Right lung (tissue), 5 donors: ENCODE measurements around the gene DOCK10. TPM values are rescaled to one million over a fixed set of nuclear protein-coding genes. Genes with fewer than 3 reads are reported as not detected.
A peak's percentile ranks its signal among the peaks of the same experiment; 100 is the strongest.

Experiments
- DNase-seq, 2 donors: peaks; one replicate each; pipeline ENCODE4 v3.0.0-alpha.2; 2013
- polyA plus RNA-seq, 5 donors: library from polyadenylated mRNA; unstranded; fragments of 120-200 nt; gene quantifications; one replicate each; pipeline versions ENCODE4 v1.2.1 to v1.2.3, GENCODE V29; 2013; ENCODE audit warnings: inconsistent platforms in 1 of 5, low replicate concordance in 1 of 5; ENCODE audit not compliant: insufficient read length in 5 of 5, insufficient read depth in 1 of 5

The DOCK10 gene
- polyA plus RNA-seq, 5 donors, result 39.7 to 44.2 (median 42.8) TPM

DNA sequence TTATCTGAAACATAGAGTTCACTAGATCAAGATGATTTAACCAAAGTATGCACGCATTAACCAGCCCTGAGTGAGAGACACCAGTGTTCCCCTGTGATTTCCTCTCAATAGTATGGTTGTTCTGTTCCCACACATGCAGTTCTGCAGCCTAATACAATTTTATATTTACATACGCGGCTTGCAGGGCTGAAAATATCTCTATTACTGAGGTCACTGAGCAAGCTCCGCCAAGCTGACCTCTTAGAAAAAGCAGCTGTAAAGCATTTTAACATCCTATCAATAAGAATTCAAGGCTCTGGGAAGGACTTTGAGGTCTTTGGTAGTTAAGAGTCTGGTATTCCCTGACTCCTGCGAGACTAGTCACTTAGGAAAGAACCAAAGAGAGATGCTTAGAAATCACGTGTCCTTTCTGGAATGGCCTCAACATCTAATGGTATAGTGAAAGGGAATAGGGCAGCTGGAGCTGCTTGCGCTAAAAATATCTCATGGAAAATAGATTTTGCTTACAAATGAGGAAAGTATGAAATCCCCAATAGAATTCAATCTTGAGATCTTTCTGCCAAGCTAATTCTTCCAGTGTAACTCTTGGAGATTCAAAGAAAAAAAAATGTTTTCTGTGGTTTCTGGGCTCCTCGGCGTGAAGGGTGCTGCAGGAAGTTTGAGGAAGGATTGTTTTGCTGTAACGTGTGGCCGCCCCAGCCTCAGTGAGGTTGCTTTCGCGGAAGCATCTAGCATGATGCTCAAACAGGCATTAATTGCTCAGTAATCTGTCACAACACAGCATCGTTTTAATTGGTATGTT is 59.2 kb downstream of the DOCK10 start:
- peak; percentile 82 to 89 for DNase-seq

- DNase-seq, result peak; percentile 63 to 64
Measured at GRCh38 chr2:224982226-224982625, 60.0 kb downstream of the DOCK10 start.

DNA sequence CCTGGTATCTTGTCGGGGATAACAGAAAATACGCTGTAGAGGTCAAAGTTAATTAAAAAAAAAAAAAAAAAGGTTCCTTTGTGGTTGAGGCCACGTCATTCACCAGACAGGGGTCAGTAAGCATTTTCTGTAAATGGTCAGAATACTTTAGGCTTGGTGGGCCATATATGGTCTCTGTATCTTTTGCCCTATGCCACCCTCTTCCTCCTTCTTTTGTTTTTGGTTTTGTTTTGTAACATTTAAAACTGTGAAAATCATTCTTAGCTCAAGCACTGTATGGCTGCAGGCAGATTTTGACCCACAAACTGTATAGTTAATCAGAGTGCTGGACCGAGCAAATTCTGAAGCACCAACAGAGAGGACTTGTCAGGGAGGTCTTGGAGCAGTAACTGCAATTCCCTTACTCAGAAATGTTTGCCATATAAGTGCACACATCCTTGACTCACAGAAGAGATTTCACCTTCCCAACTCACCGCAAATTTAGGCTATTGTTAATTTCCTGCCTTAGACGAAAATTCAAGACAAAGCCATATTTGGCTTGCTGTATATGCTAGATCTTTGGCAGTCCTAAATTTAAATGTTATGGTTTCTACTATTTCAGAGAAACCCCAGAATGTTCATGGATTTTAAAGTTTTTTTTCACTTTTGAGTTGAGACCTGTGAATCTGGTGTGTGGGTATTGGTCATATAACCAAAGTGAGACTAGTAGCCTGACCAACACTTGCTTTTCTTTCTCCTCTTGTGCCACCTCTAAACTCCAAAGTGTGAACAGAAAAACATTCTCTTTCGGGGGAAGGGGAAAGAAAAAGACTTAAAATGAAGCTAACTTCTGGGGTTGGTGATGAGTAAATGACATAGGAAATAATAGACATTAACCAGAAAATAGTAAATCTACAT is 65.4 kb downstream of the DOCK10 start:
- DNase-seq, result no peak

- DNase-seq, result no peak
Measured at GRCh38 chr2:224975761-224976160, 66.5 kb downstream of the DOCK10 start.

DNA sequence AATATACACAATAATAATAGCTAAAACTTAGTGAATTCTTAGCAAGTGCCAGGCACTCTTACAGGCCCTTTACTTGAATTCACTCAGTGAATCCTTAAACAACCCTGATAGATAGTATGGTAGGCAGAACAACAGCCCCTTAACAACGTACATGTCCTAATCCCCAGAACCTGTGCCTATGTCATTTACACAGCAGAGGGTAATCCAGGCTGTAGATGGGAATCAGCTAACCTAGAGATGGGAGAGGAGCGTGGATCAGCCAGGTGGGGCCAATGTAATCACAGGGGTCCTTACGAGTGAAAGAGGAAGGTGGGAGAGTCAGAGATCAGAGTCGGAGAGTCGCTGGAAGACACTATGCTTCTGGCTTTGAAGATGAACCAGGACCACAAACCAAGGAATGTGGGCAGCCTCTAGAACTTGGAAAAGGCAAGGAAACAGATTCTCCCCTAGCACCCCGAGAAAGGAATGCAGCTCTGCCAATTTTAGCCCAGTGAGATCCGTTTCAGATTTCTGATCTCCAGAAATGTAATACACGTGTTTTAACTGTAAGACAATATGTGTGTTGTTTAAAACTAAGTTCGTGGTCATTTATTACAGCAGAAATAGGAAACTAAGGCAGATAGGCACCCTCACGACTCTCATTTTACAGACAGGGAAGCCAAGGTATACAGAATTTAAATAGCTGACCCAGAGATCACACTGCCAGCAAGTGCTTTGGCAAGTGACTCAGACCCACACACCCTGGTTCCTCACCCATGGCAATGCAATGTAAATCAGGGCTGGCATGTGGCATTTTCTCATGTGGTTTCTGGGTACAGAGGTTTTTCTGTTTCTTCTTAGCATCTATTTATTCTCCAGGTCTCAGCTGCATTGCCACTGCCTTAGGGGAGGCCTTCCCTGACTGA is 68.9 kb downstream of the DOCK10 start:
- no peak for DNase-seq

- no peak for DNase-seq
Measured at GRCh38 chr2:224971214-224971613, 71.1 kb downstream of the DOCK10 start.

- DNase-seq, result no peak
Measured at GRCh38 chr2:224970311-224970710, 72.0 kb downstream of the DOCK10 start.

GRCh38 chr2:224969633-224970260 is 72.5 kb downstream of the DOCK10 start:
- DNase-seq, result no peak

DNA sequence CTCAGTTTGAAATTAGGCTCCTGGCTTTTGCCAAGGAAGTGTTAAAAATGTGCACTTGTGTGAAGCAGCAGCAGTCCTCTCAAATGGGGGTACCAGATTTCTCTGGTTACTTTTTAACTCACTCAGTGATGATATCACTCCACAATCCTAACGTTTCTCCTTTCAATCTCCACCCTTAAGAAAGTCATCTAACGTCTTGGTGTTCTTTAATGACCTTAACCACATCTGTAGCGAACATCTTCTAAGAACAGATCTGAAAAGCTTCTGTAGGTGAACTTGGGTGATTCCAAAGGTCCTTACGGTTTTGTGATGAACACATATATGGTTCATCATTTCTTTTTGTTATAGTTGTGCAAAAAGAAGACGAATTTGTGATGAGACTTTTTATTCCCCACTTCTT is 73.2 kb downstream of the DOCK10 start:
- no peak for DNase-seq

- DNase-seq, result no peak
Measured at GRCh38 chr2:224968051-224968450, 74.2 kb downstream of the DOCK10 start.

- DNase-seq, result no peak
Measured at GRCh38 chr2:224966613-224967012, 75.7 kb downstream of the DOCK10 start.

DNA sequence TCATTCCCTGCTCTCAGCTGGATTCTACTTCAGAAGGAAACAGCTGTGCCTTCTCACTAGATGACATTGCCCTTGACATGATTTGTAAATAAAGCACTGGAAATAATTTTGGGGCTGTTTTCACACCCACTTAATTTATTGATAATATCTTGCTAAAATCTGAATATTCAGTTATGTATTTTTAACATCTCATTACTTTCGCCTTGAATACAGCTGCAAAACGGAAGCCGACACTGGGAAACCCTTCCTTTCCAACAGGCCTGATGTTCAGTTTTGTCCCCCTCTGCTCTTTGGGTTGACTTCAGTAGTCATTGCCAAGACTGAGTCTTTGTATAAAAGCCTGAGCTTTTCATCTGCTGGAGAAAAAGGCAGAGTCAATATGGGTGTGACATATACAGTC is 82.7 kb downstream of the DOCK10 start:
- DNase-seq, result peak; percentile 86

DNA sequence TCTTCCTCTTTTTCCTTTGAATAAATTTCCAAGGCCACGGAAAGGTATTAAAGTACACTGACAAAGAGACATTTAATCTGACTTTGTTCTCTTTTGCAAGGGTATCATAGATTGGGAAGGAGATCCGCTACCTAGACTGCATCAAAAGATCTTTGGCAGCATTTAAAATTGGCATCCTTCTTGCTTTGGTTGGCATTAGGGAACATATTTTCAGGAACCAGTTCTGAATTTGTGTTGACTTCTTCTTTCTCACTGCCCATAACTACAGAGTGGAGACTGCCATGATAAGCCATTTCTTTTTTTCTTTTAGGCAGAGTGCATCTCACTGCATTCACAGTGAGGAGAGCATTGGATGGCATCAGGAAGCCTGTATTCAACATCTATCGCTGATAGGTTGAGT is 83.4 kb downstream of the DOCK10 start:
- DNase-seq, result no peak

DNA sequence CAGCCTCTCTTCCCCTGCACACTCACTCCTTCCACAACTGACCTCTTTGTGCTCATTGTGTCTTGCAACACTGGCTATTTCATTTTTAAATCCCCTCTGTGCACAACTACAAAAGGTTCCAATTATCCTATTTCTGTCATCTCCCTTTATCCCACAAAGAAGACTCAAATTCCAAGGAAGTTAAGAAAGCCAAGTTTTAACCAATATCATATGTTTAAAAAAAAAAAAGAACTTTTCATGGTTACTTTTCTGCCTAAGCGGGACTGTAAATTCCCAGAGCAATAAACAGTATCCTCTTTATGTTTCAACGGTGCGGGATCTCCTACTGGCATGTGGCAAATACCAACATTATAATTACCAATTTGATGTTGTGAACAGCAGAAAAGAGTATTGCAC is 83.8 kb downstream of the DOCK10 start:
- DNase-seq, result no peak

DNA sequence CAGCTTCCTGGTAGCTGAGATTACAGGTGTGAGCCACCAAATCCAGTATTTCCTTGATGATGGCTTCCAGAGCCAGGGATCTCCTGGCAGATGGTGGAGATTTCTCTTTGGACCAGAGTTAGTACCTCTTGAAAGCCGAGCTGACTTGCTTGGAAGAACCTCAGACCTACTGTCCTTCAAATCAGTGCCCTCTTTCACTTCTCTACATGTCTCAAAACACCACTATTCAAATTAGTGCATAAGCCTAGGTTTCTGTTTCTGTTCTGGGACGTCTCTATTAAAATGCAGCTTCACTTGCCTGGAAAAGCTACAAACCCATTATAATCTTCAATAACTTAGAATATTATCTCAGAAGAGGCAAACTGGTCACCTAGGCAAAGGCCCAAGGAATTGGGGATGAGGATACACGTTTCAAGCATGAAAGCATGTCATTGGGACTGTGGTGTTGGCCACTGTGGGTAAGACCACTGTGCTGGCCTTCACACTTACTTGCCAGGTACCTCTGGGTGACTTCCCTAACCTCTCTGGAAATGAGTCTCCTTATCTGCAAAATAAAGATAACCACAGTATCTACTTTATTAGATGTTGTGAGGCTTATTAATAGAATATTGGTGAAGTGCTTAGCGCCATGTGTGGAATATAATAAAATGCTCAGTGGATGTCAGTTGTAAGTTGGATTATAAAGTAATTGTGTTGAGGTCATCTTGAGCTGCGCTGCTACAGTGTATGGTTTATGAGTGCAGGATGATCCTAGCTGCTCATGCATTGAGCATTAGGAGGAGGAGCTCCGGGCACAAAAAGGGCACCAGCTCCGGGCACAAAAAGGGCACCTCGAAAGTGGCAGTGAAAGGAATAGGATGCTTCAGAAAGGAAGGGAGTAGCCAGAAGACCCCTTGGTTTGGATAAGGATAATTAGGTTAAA is 84.5 kb downstream of the DOCK10 start:
- no peak for DNase-seq

DNA sequence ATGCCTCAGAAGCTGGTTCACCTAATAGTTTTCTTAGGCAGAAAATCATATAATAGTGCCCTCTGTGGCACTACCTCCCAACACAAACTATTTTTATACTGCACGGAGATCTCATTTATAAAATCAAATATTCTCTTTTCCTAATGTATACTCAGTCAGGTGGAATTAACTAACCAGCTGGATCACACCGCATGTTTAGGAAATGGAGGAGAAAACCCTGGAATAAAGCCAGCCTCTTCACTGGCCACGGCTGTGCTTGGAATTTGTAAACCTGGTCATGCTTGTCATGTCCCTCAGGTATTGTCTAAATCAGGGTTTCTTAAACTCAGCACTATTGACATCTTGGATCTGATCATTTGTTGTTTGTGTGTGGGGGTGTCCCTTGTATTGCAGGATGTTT is 85.6 kb downstream of the DOCK10 start:
- no peak for DNase-seq

- no peak for DNase-seq
Measured at GRCh38 chr2:224954980-224955379, 87.3 kb downstream of the DOCK10 start.

- no peak for DNase-seq
Measured at GRCh38 chr2:224952936-224953657, 89.2 kb downstream of the DOCK10 start.

DNA sequence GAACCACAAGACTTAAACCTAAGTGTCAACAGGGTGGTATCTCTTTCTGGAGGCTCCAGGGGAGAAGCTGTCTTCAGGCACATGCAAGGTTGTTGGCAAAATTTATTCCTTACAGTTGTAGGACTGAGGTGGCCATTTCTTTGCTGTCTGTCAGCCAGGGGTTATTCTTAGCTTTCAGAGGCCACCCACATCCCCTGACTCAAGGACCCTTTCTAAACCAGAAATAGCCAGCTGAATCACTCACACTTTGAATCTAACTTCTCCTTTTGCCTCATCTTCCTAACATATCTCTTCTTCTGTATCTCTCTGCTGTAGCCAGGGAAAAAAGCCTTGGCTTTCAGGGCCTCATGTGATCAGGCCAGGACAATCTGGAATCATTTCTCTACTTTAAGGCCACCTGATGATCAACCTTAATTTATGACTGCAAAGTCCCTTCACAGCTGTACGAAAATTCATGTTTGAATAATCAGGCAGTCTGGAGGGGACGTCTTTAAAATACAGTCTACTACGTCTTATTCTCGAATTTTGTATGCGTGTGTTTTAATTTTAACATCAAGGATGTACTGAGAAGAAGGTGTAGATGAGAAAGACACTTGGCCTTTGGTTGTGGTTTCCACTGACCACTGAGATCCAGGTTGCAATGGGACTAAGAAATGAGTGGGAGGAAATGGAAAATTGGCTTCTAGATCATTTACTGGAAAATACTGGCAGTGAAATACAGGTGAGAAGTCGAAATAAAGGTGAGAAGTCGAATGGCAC is 90.4 kb downstream of the DOCK10 start:
- no peak for DNase-seq
